HG02798 (cell line): ENCODE measurements around the gene OR4D10.
A peak's percentile ranks its signal among the peaks of the same experiment; 100 is the strongest.
"Not testable (repeated sequence)": the region's sequence is repeated elsewhere in the genome, so short reads cannot be mapped to it uniquely, and the experiment has no call there.

Experiments
- ATAC-seq: cut with Tn5 transposase; IDR thresholded peaks from one replicate; pipeline ENCODE4 v1.9.1; 2021; ENCODE audit warnings: mild to moderate bottlenecking; ENCODE audit not compliant: unreplicated experiment, poor library complexity

OR4D10 gene

DNA sequence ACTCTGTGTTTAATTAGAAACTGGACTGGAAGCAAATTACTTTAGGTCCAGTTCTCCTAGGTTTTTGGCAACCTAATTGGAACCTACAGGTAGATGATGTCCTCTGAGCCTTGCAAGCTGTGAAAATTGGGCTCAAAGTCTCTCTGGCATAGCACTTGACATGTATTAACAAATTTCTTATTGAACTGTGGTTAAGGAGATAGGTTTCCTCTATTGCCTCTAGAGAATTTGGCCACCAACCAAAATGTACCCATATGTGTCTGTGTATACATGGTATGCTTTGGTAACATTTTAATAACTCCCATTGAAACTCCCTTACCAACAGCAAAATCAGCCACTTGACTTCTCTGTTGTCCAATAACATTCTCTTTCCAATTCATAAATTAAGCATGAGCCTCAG is at the start of gene OR4D10:
OR4D10 (plus strand) TSS at position 301 of the 400 bp plus-strand sequence. CDS start 4,115 bp downstream, outside the sequence.
- ATAC-seq: no peak

GRCh38 chr11:59423835-59424234 is 49.3 kb upstream of the OR4D10 start:
- ATAC-seq: no peak

GRCh38 chr11:59425131-59425530 is 48.0 kb upstream of the OR4D10 start:
- no peak for ATAC-seq

- ATAC-seq: no peak
These were observed 46.6 kb upstream of the OR4D10 start, which contains the start of gene OR5A2 for GRCh38 chr11:59426361-59427067. TSS of gene OR5A2 (minus strand) at chr11:59426413. CDS start at chr11:59422953, 3,460 bp downstream.

DNA sequence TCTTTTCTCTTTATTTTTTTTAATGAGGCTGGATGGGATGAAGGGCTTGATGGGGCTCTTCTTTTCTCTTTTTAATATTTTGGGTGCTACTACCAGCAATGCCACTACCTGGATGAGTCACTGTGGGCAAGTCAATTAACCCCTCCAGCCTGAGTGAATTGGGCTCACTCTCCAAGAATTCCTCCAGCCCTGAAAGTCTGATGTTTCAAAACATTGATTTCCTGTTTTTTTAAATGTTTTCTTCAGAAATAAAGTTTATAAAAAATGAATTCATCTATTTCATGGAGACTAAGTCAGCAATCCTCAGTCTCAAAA is 46.1 kb upstream of the OR4D10 start:
- ATAC-seq: no peak

- peak; percentile 89 for ATAC-seq
These were observed 43.1 kb upstream of the OR4D10 start for GRCh38 chr11:59429924-59430516.

- no peak for ATAC-seq
These were observed 36.9 kb upstream of the OR4D10 start, which contains the start of gene OR5A1 for GRCh38 chr11:59436169-59436568. TSS of gene OR5A1 (plus strand) at chr11:59436469. CDS start at chr11:59443169, 6,700 bp downstream.

GRCh38 chr11:59437770-59438169 is 35.3 kb upstream of the OR4D10 start:
- ATAC-seq: no peak

- not testable (repeated sequence) for ATAC-seq
These were observed 27.5 kb upstream of the OR4D10 start for GRCh38 chr11:59445624-59446023.

- ATAC-seq: no peak
These were observed 24.6 kb upstream of the OR4D10 start for GRCh38 chr11:59448484-59448883.

- no peak for ATAC-seq
These were observed 16.5 kb upstream of the OR4D10 start, which contains the start of gene OR4D6 for GRCh38 chr11:59456661-59457060. TSS of gene OR4D6 (plus strand) at chr11:59456961. CDS start at chr11:59456961, 0 bp downstream.

- no peak for ATAC-seq
These were observed 13.2 kb upstream of the OR4D10 start for GRCh38 chr11:59459916-59460315.

DNA sequence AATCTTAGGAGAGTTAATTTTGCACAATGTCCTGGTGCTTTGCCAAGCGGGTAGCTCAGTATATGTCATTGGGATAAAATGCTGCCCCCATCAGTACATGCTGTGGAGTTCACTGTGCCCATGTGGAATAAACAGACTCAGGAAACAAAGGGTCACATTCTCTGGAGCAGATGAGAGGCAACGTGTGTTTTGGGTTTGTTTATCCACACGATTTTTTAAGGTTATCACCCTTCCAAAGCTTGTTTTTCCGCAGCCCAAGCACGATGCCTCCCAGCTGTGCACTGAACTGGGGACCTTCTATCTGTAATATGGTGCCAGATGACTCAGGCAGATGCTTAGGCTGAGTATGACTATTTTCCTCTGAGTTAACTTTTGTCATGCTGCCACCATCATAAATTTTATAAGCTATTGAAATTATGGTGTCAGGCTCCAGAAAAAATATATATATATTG is 9.9 kb upstream of the OR4D10 start:
- no peak for ATAC-seq

- no peak for ATAC-seq
These were observed 2.1 kb downstream of the OR4D10 start for GRCh38 chr11:59475176-59475575.

GRCh38 chr11:59479906-59480305 is 6.8 kb downstream of the OR4D10 start:
- ATAC-seq: no peak

- no peak for ATAC-seq
These were observed 7.2 kb downstream of the OR4D10 start for GRCh38 chr11:59480359-59480758.

DNA sequence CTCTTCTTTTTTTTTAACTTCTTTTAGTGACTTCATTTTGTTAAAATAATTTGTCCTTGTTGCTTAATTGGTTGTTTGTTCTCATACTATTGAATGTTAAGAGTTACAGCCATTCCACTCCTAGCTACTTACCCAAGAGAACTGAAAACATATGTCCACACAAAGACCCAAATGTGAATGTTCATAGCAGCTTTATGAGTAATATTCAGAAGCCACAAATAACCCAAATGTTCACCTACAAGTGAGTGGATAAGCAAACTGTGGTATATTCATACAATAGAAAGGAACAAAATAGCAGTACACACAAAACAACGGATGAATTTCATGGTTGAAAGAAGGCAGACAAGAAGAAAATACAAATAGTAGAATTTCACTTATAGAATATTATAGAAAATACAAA is 28.8 kb downstream of the OR4D10 start:
- no peak for ATAC-seq

GRCh38 chr11:59503276-59503675 is 30.2 kb downstream of the OR4D10 start, which contains the start of gene OR4D11:
TSS of gene OR4D11 (plus strand) at chr11:59503576. CDS start at chr11:59503576, 0 bp downstream.
- ATAC-seq: no peak

- no peak for ATAC-seq
These were observed 38.0 kb downstream of the OR4D10 start, which contains the start of gene OR4D9 for GRCh38 chr11:59510941-59511589. TSS of gene OR4D9 (plus strand) at chr11:59511539. CDS start at chr11:59514913, 3,374 bp downstream.

- no peak for ATAC-seq
These were observed 38.6 kb downstream of the OR4D10 start for GRCh38 chr11:59511675-59512074.

- ATAC-seq: not testable (repeated sequence)
These were observed 47.0 kb downstream of the OR4D10 start for GRCh38 chr11:59520139-59520538.
